Thyroid gland (tissue), 4 donors: ENCODE measurements around the gene ZBTB33. TPM values are rescaled to one million over a fixed set of nuclear protein-coding genes. Genes with fewer than 3 reads are reported as not detected.

Experiments
- DNase-seq, 2 donors: peaks; one replicate each; pipeline ENCODE4 v3.0.0-alpha.2; 2019
- H3K27ac ChIP-seq, 3 donors: fragments of 200-600 bp; sonication (generic); 1 replicate in 2 of 3; 2 replicates in 1 of 3; pipeline ENCODE4 v1.5.1; 2016 to 2019; ENCODE audit warnings: mild to moderate bottlenecking in 1 of 3, moderate library complexity in 1 of 3
- H3K27me3 ChIP-seq: fragments of 200-600 bp; sonication (generic); one replicate; pipeline ENCODE4 v1.5.1; 2019
- H3K36me3 ChIP-seq, 2 donors: fragments of 200-600 bp; sonication (generic); one replicate each; pipeline ENCODE4 v1.5.1; 2016 to 2019
- H3K4me1 ChIP-seq, 2 donors: fragments of 200-600 bp; sonication (generic); one replicate each; pipeline ENCODE4 v1.5.1; 2017 to 2019
- H3K4me3 ChIP-seq, 3 donors: fragments of 200-600 bp; sonication (generic); replicated peaks in 1 of 3; 1 replicate in 2 of 3; 2 replicates in 1 of 3; pipeline ENCODE4 v1.5.1; 2016; ENCODE audit warnings: mild to moderate bottlenecking in 1 of 3
- H3K9me3 ChIP-seq: fragments of 200-600 bp; sonication (generic); one replicate; pipeline ENCODE4 v1.5.1; 2017
- CTCF ChIP-seq, 6 experiments: fragments of 200-600 bp in 3 of 6; fragments of 450-650 bp in 3 of 6; sonication (generic) in 3 of 6; IDR thresholded peaks; one replicate each; pipeline ENCODE4 v1.5.1; 2016 to 2019; ENCODE audit warnings: antibody characterized with exemption in 6 of 6, mild to moderate bottlenecking in 2 of 6, inconsistent platforms in 1 of 6, moderate library complexity in 1 of 6
- POLR2A ChIP-seq, 2 donors: fragments of 450-650 bp; IDR thresholded peaks; one replicate each; pipeline ENCODE4 v1.6.1; 2017; ENCODE audit warnings: antibody characterized with exemption in 2 of 2, mild to moderate bottlenecking in 2 of 2, moderate library complexity in 1 of 2
- WGBS, 2 donors: methylation state at CpG; one replicate each; pipeline ENCODE4 v1.1.5; 2017; 5-methylcytosine and 5-hydroxymethylcytosine counted together
- intact Hi-C: fragments of 100-400 bp; cut with DNase I; formaldehyde crosslinking; loops from one replicate; pipeline ENCODE4 v1.15.1; 2023
- total RNA-seq, 4 donors: library from RNA; depleted of rRNA; stranded (reverse); fragments of >200 nt; gene quantifications; one replicate each; pipeline ENCODE4 v1.2.3, GENCODE V29; 2016

The ZBTB33 gene
- total RNA-seq, 4 donors from 2014 or later = 18.4 to 23.5 (median 20.8) TPM

DNA sequence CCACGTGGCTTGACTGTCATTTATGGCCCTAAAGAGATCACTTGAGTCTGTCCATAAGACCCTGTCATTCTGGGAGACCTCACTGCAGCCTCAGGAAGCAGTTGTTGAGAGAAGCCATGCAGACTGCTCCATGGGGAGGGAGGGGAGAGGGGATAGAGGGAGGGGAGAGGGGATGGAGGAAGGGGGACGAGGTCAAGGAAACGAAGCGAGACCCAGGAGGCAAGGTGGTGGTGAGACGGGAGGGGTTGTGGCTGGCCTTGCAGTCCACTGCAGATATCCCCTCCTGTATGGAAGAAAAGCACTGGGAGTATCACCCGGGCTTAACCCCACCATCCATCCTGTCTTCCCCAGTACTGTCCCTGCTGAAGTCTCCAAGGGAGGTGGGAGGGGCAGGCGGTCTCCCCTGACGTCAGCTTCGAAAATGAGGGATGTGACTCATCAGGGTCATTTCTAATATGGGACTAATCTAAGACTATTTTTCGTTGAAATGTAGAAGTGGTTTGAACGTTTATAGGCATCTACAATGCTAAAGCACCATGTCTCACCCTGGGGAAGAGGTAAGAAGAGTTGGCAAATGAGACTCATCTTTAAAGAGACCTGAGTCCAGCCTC is 55.0 kb downstream of the ZBTB33 start:
- no peaks in the 10 kb centered on the region for H3K9me3 ChIP-seq
- 40 to 57% methylated on average over 11 of the region's 11 CpGs for WGBS, 2 donors

DNA sequence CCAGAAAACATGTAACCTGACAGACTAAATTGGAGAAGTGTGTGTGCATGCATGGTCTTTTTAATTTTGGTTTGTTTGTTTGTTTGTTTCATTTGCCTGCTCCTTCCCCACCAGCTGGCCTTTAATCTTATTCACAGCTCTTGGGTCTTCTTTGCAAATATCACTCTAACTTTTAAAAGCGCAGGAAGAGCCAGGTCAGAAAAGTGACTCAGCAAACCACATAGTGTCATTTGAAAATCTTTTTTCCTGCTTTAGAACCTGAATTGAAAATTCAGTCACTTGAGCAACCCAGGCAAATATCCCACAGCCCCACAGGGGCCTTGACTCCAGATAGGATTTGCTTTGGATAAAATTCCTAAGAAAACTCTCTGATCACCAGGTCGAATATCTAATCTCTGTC is 56.0 kb downstream of the ZBTB33 start:
- DNase-seq = no peak
- H3K27me3 ChIP-seq = peaks cover 3% of the 10 kb centered on the region
- TF ChIP-seq POLR2A (IDR thresholded peaks at IDR 0.05) (no peak), CTCF (IDR thresholded peaks at IDR 0.05) (no peak)
- H3K9me3 ChIP-seq = no peaks in the 10 kb centered on the region
- H3K27ac ChIP-seq = no peak overlapping the region
- H3K4me3 ChIP-seq = no peak overlapping the region
- intact Hi-C loops = no loop called here
- H3K4me1 ChIP-seq = peaks cover 4 to 12% of the 10 kb centered on the region in 2 donors
- 86 to 90% methylated on average over 2 of the region's 2 CpGs for WGBS, 2 donors
- no peaks in the 10 kb centered on the region for H3K36me3 ChIP-seq

More for the DNA sequence above, 55.0 kb downstream of the ZBTB33 start:
- TF ChIP-seq CTCF (IDR thresholded peaks at IDR 0.05) = no peak
- TF ChIP-seq POLR2A (IDR thresholded peaks at IDR 0.05) = no peak
- no peak for DNase-seq
- intact Hi-C loops = no loop called here
- H3K4me3 ChIP-seq = no peak overlapping the region
- H3K27ac ChIP-seq = no peak overlapping the region
- H3K36me3 ChIP-seq = no peaks in the 10 kb centered on the region
- H3K27me3 ChIP-seq = peaks cover 3% of the 10 kb centered on the region
- H3K4me1 ChIP-seq = peaks cover 4 to 12% of the 10 kb centered on the region in 2 donors

Other genes starting within 250 kb of the ZBTB33 start
- under 1 TPM in 1 of 4 donors, not detected in 3; 0.13 TPM for gene RHOXF2B, start 173.1 kb upstream of the ZBTB33 start, total RNA-seq
- not detected for gene RHOXF1, start 134.9 kb upstream of the ZBTB33 start, total RNA-seq
- not detected for gene RHOXF2, start 92.2 kb upstream of the ZBTB33 start, total RNA-seq
- 1 to 10 TPM in 1 of 4 donors, under 1 TPM in 2, not detected in 1; 0.20 to 2.9 (median 0.67) TPM for gene TMEM255A, start 60.6 kb downstream of the ZBTB33 start, total RNA-seq
- under 1 TPM in 1 of 4 donors, not detected in 3; 0.11 TPM for gene ATP1B4, start 111.3 kb downstream of the ZBTB33 start, total RNA-seq
- gene LAMP2, start 218.5 kb downstream of the ZBTB33 start, total RNA-seq = 100 to 1,000 TPM; 189 to 225 (median 205) TPM